PC-9 (cell line): ENCODE measurements around the gene ZBTB25. TPM values are rescaled to one million over a fixed set of nuclear protein-coding genes. Genes with fewer than 3 reads are reported as not detected.

Source experiments
- BruUV-seq: library from RNA; stranded (reverse); fragments of 400-500 nt; replicated peaks from 2 replicates; lab custom pipeline; 2021; lab: Mats Ljungman, UMichigan
- CTCF ChIA-PET: fragments of 300-600 bp; sonication (Branson Sonifier 250); formaldehyde crosslinking; loops from one replicate; lab custom pipeline; 2022; ENCODE audit warnings: antibody characterized with exemption; lab: Charles Lee
- POLR2A ChIA-PET: fragments of 300-600 bp; sonication (Branson Sonifier 250); formaldehyde crosslinking; loops from one replicate; lab custom pipeline; 2022; ENCODE audit warnings: antibody characterized with exemption; ENCODE audit not compliant: unreplicated experiment; lab: Charles Lee
- DNase-seq, 2 experiments: peaks; one replicate each; pipeline versions ENCODE4 v3.0.0 to v3.0.0-alpha.2; 2015 to 2022; ENCODE audit warnings: mixed read lengths in 1 of 2
- H2AFZ ChIP-seq: fragments of 200-600 bp; sonication (generic); 2 replicates; pipeline ENCODE4 v1.8.1; 2017; ENCODE audit warnings: antibody characterized with exemption
- H3F3A ChIP-seq: fragments of 200-600 bp; sonication (generic); 2 replicates; pipeline ENCODE4 v1.8.1; 2017; ENCODE audit warnings: antibody characterized with exemption, mild to moderate bottlenecking, low read depth; ENCODE audit not compliant: insufficient read depth
- H3K27ac ChIP-seq: fragments of 200-600 bp; sonication (generic); 2 replicates; pipeline ENCODE4 v1.6.1; 2016; ENCODE audit warnings: mixed run types
- H3K27me3 ChIP-seq: fragments of 200-600 bp; sonication (generic); 2 replicates; pipeline ENCODE4 v1.6.1; 2016; ENCODE audit warnings: low read depth, mixed run types; ENCODE audit not compliant: insufficient read depth
- H3K36me3 ChIP-seq: fragments of 200-600 bp; sonication (generic); 2 replicates; pipeline ENCODE4 v1.6.1; 2016; ENCODE audit warnings: low read depth, mixed run types
- H3K4me1 ChIP-seq: fragments of 200-600 bp; sonication (generic); replicated peaks from 2 replicates; pipeline ENCODE4 v1.6.1; 2016; ENCODE audit warnings: mixed run types; ENCODE audit not compliant: insufficient read depth
- H3K4me2 ChIP-seq: fragments of 200-600 bp; sonication (generic); 2 replicates; pipeline ENCODE4 v1.6.1; 2017; ENCODE audit warnings: mixed run types
- H3K4me3 ChIP-seq: fragments of 200-600 bp; sonication (generic); 2 replicates; pipeline ENCODE4 v1.6.1; 2016; ENCODE audit warnings: mixed run types
- H3K79me2 ChIP-seq: fragments of 200-600 bp; sonication (generic); 2 replicates; pipeline ENCODE4 v1.6.1; 2017; ENCODE audit warnings: low read depth, mixed run types
- H3K9me2 ChIP-seq: fragments of 200-600 bp; sonication (generic); 2 replicates; pipeline ENCODE4 v1.8.1; 2017; ENCODE audit warnings: mild to moderate bottlenecking; ENCODE audit not compliant: insufficient read depth
- H3K9me3 ChIP-seq: fragments of 200-600 bp; sonication (generic); 2 replicates; pipeline ENCODE4 v1.8.1; 2016; ENCODE audit warnings: low read depth; ENCODE audit not compliant: insufficient read depth
- H4K20me1 ChIP-seq: fragments of 200-600 bp; sonication (generic); 2 replicates; pipeline ENCODE4 v1.8.1; 2017; ENCODE audit not compliant: insufficient read depth
- CTCF ChIP-seq: fragments of 200-600 bp; sonication (generic); conservative IDR thresholded peaks from 2 replicates; pipeline ENCODE4 v1.6.1; 2017; ENCODE audit warnings: mixed run types, antibody characterized with exemption, mild to moderate bottlenecking, moderate library complexity
- EZH2 ChIP-seq: fragments of 200-600 bp; sonication (generic); IDR thresholded peaks from 2 replicates; pipeline ENCODE4 v1.8.0; 2017; ENCODE audit warnings: antibody characterized with exemption, low read depth
- intact Hi-C: fragments of 100-400 bp; cut with micrococcal nuclease; formaldehyde crosslinking; loops from one replicate; pipeline ENCODE4 v1.10.0; 2022; ENCODE audit not compliant: unreplicated experiment
- total RNA-seq: library from RNA; stranded (reverse); gene quantifications from 2 replicates; pipeline ENCODE4 v1.2.3, GENCODE V29; 2021

ZBTB25 gene
- total RNA-seq, 1 experiment from 2014 or later = 22.9 TPM

- H3K36me3 ChIP-seq = no peaks in the 10 kb centered on the region; the same call in none of the 2 replicates
- no peaks in the 10 kb centered on the region for H3K9me3 ChIP-seq
- H3K4me2 ChIP-seq = no peak overlapping the region
- no peaks in the 10 kb centered on the region for H3K27me3 ChIP-seq
- BruUV-seq = no TSS peak
- H3K9me2 ChIP-seq = no peaks in the 10 kb centered on the region
- peaks cover 34% of the 10 kb centered on the region; the same call in 1 of the 2 replicates for H3F3A ChIP-seq
- H3K4me1 ChIP-seq = peaks cover 7% of the 10 kb centered on the region; the same call in 1 of the 2 replicates
- no peaks in the 10 kb centered on the region for H3K79me2 ChIP-seq
- intact Hi-C loops = no loop called here
- H2AFZ ChIP-seq = no peak overlapping the region
- H4K20me1 ChIP-seq = no peaks in the 10 kb centered on the region
- H3K4me3 ChIP-seq = no peak overlapping the region
- POLR2A ChIA-PET = interaction anchor here (0.6 to 0.7 kb wide), 2 partner anchors 32 kb away, joined by 6 to 10 read pairs; no protein-coding TSS in a partner anchor
- CTCF ChIA-PET = interaction anchor here (0.8 kb wide), 1 partner anchor 120 kb away, joined by 3 read pairs; no protein-coding TSS in a partner anchor
- no peak overlapping the region for H3K27ac ChIP-seq
- DNase-seq = no peak
- TF ChIP-seq EZH2 = no peak
- TF ChIP-seq CTCF = no peak
These were observed 39.8 kb downstream of the ZBTB25 start for GRCh38 chr14:64463873-64464272.

GRCh38 chr14:64463195-64463594, 40.4 kb downstream of the ZBTB25 start:
- ChIA-PET POLR2A (interaction anchor here (0.6 kb wide), 1 partner anchor 939 kb away, joined by 5 read pairs; no protein-coding TSS in a partner anchor), CTCF (no interaction called here)
- DNase-seq = no peak
- Histone ChIP-seq H2AFZ (no peak overlapping the region), H3K4me2 (no peak overlapping the region), H3K27me3 (no peaks in the 10 kb centered on the region), H3K4me1 (peaks cover 7% of the 10 kb centered on the region; the same call in 1 of the 2 replicates), H3K4me3 (no peak overlapping the region), H3K27ac (no peak overlapping the region), H3F3A (peaks cover 34% of the 10 kb centered on the region; the same call in 1 of the 2 replicates), H3K9me2 (no peaks in the 10 kb centered on the region), H3K9me3 (no peaks in the 10 kb centered on the region), H4K20me1 (no peaks in the 10 kb centered on the region), H3K36me3 (peaks cover 3% of the 10 kb centered on the region), H3K79me2 (no peaks in the 10 kb centered on the region)
- BruUV-seq = no TSS peak
- intact Hi-C loops = no loop called here
- TF ChIP-seq CTCF = no peak
- TF ChIP-seq EZH2 = no peak

- Histone ChIP-seq H3F3A (peaks cover 28% of the 10 kb centered on the region; the same call in 1 of the 2 replicates), H2AFZ (no peak overlapping the region), H3K36me3 (peaks cover 4% of the 10 kb centered on the region), H4K20me1 (no peaks in the 10 kb centered on the region), H3K9me3 (no peaks in the 10 kb centered on the region), H3K27ac (no peak overlapping the region), H3K4me2 (no peak overlapping the region), H3K9me2 (no peaks in the 10 kb centered on the region), H3K4me1 (peaks cover 7% of the 10 kb centered on the region; the same call in 1 of the 2 replicates), H3K4me3 (no peak overlapping the region), H3K27me3 (no peaks in the 10 kb centered on the region), H3K79me2 (no peaks in the 10 kb centered on the region)
- intact Hi-C loops = no loop called here
- no TSS peak for BruUV-seq
- no peak for TF ChIP-seq CTCF
- no peak for TF ChIP-seq EZH2
- no peak for DNase-seq
- POLR2A ChIA-PET = no interaction called here
- CTCF ChIA-PET = no interaction called here
These were observed 42.4 kb downstream of the ZBTB25 start for GRCh38 chr14:64461221-64461620.
